SK-N-SH treated with all-trans-retinoic acid at 6 μM for 48 hours (cell line): ENCODE data around the gene C1RL.

Experiments
- ATAC-seq: fragments of 200-7000 bp; cut with Tn5 transposase; 3 replicates; pipeline ENCODE4 v1.9.1; 2020; ENCODE audit warnings: mild to moderate bottlenecking, moderate library complexity
- ARNTL ChIP-seq: fragments of 450-650 bp; formaldehyde crosslinking; IDR thresholded peaks from 2 replicates; pipeline ENCODE4 v1.5.0; 2020; ENCODE audit warnings: low read depth, mild to moderate bottlenecking, moderate library complexity, borderline replicate concordance
- BACH2 ChIP-seq: fragments of 250-450 bp; sonication (Bioruptor Pico); IDR thresholded peaks from 2 replicates; pipeline ENCODE4 v1.9.0; 2021; ENCODE audit warnings: mild to moderate bottlenecking, borderline replicate concordance
- CREB5 ChIP-seq: fragments of 250-450 bp; sonication (Bioruptor Pico); IDR thresholded peaks from 2 replicates; pipeline ENCODE4 v1.5.1; 2020; ENCODE audit warnings: low read depth, mild to moderate bottlenecking, moderate library complexity
- CSDC2 ChIP-seq: fragments of 250-450 bp; sonication (Bioruptor Pico); IDR thresholded peaks from 2 replicates; pipeline ENCODE4 v1.5.0; 2020; ENCODE audit warnings: mild to moderate bottlenecking, moderate library complexity
- ESRRG ChIP-seq: fragments of 250-450 bp; sonication (Bioruptor Pico); IDR thresholded peaks from 2 replicates; pipeline ENCODE4 v1.6.1; 2021; ENCODE audit warnings: mild to moderate bottlenecking
- GLIS3 ChIP-seq: fragments of 250-450 bp; sonication (Bioruptor Pico); IDR thresholded peaks from 2 replicates; pipeline ENCODE4 v1.5.0; 2020; ENCODE audit warnings: mild to moderate bottlenecking, moderate library complexity
- ISL1 ChIP-seq: fragments of 250-450 bp; sonication (Bioruptor Pico); IDR thresholded peaks from 2 replicates; pipeline ENCODE4 v2.1.2; 2022; ENCODE audit warnings: mild to moderate bottlenecking, moderate library complexity
- OSR1 ChIP-seq: fragments of 250-450 bp; sonication (Bioruptor Pico); IDR thresholded peaks from 2 replicates; pipeline ENCODE4 v1.8.0; 2022; ENCODE audit warnings: moderate library complexity, mild to moderate bottlenecking, inconsistent platforms
- POU6F1 ChIP-seq: fragments of 250-450 bp; sonication (Bioruptor Pico); IDR thresholded peaks from 2 replicates; pipeline ENCODE4 v1.8.0; 2021; ENCODE audit warnings: low read depth, mild to moderate bottlenecking, moderate library complexity, borderline replicate concordance
- PPARA ChIP-seq: fragments of 250-450 bp; sonication (Bioruptor Pico); IDR thresholded peaks from 2 replicates; pipeline ENCODE4 v1.5.0; 2020; ENCODE audit warnings: mild to moderate bottlenecking, borderline replicate concordance
- RARB ChIP-seq: fragments of 250-450 bp; sonication (Bioruptor Pico); IDR thresholded peaks from 2 replicates; pipeline ENCODE4 v1.8.0; 2021; ENCODE audit warnings: mild to moderate bottlenecking, moderate library complexity
- SNAI2 ChIP-seq: fragments of 250-450 bp; sonication (Bioruptor Pico); IDR thresholded peaks from 2 replicates; pipeline ENCODE4 v1.5.0; 2020; ENCODE audit warnings: mild to moderate bottlenecking, moderate library complexity
- TOX ChIP-seq: fragments of 250-450 bp; sonication (Bioruptor Pico); IDR thresholded peaks from 2 replicates; pipeline ENCODE4 v1.8.0; 2021; ENCODE audit warnings: mild to moderate bottlenecking, moderate library complexity, borderline replicate concordance
- ZC3H10 ChIP-seq: fragments of 250-450 bp; sonication (Bioruptor Pico); IDR thresholded peaks from 2 replicates; pipeline ENCODE4 v1.5.1; 2021; ENCODE audit warnings: mild to moderate bottlenecking, moderate library complexity
- ZFP3 ChIP-seq: fragments of 250-450 bp; sonication (Bioruptor Pico); IDR thresholded peaks from 2 replicates; pipeline ENCODE4 v1.5.0; 2020; ENCODE audit warnings: mild to moderate bottlenecking, moderate library complexity
- ZFP30 ChIP-seq: fragments of 450-650 bp; formaldehyde crosslinking; IDR thresholded peaks from 2 replicates; pipeline ENCODE4 v1.5.0; 2022; ENCODE audit warnings: mild to moderate bottlenecking, moderate library complexity
- ZNF565 ChIP-seq: fragments of 450-650 bp; formaldehyde crosslinking; conservative IDR thresholded peaks from 2 replicates; pipeline ENCODE4 v1.5.0; 2020; ENCODE audit warnings: low read depth, mild to moderate bottlenecking, moderate library complexity
- ZNF70 ChIP-seq: fragments of 450-650 bp; formaldehyde crosslinking; IDR thresholded peaks from 2 replicates; pipeline ENCODE4 v1.5.0; 2020; ENCODE audit warnings: mild to moderate bottlenecking, moderate library complexity
- ZNF8 ChIP-seq: fragments of 450-650 bp; formaldehyde crosslinking; IDR thresholded peaks from 2 replicates; pipeline ENCODE4 v1.5.0; 2020; ENCODE audit warnings: mild to moderate bottlenecking, moderate library complexity

Gene C1RL

GRCh38 chr12:7123806-7124522, 14.9 kb upstream of the C1RL start:
- TF ChIP-seq BACH2 (CRISPR knock-in tag) (no peak), GLIS3 (no peak), ZFP30 (CRISPR knock-in tag) (no peak), ISL1 (CRISPR knock-in tag) (no peak), ZNF70 (CRISPR knock-in tag) (no peak), TOX (no peak), ESRRG (CRISPR knock-in tag) (no peak), PPARA (CRISPR knock-in tag) (no peak), ZC3H10 (CRISPR knock-in tag) (no peak), CREB5 (CRISPR knock-in tag) (no peak), ARNTL (CRISPR knock-in tag) (no peak), ZNF8 (no peak), POU6F1 (no peak)
- no peak for ATAC-seq

GRCh38 chr12:7122811-7123769, 14.1 kb upstream of the C1RL start:
- ATAC-seq: no peak
- TF ChIP-seq PPARA (CRISPR knock-in tag): no peak
- TF ChIP-seq ZC3H10 (CRISPR knock-in tag): no peak
- TF ChIP-seq OSR1 (CRISPR knock-in tag): no peak
- TF ChIP-seq POU6F1: no peak
- TF ChIP-seq CREB5 (CRISPR knock-in tag): no peak
- no peak for TF ChIP-seq SNAI2 (CRISPR knock-in tag)
- TF ChIP-seq ISL1 (CRISPR knock-in tag): no peak

- no peak for TF ChIP-seq BACH2 (CRISPR knock-in tag)
- TF ChIP-seq CREB5 (CRISPR knock-in tag): no peak
- no peak for TF ChIP-seq ZNF8
- no peak for TF ChIP-seq ARNTL (CRISPR knock-in tag)
- TF ChIP-seq CSDC2 (CRISPR knock-in tag): no peak
- no peak for TF ChIP-seq ZC3H10 (CRISPR knock-in tag)
- no peak for TF ChIP-seq ZNF70 (CRISPR knock-in tag)
- TF ChIP-seq ZFP3: no peak
- TF ChIP-seq ESRRG (CRISPR knock-in tag): no peak
- ATAC-seq: no peak
These were observed 12.3 kb upstream of the C1RL start for GRCh38 chr12:7121324-7121723.

GRCh38 chr12:7120166-7120565, 11.2 kb upstream of the C1RL start:
- ATAC-seq: no peak
- TF ChIP-seq RARB (CRISPR knock-in tag): no peak
- no peak for TF ChIP-seq ESRRG (CRISPR knock-in tag)
- TF ChIP-seq SNAI2 (CRISPR knock-in tag): no peak
- TF ChIP-seq ZNF565: no peak
- TF ChIP-seq ARNTL (CRISPR knock-in tag): no peak
- TF ChIP-seq GLIS3: no peak
- TF ChIP-seq ZNF8: no peak
- TF ChIP-seq ZFP3: no peak
